Stimulated activated CD8-positive, alpha-beta memory T cell treated with anti-CD3 and anti-CD28 coated beads, Interleukin-4, amount 100 ng/mL, for 4 hours (primary cell): ENCODE results near the gene LY6G6D.
"Not testable (repeated sequence)": the region's sequence is repeated elsewhere in the genome, so short reads cannot be mapped to it uniquely, and the experiment has no call there.

Source experiments
- DNase-seq, 2 donors: peaks; one replicate each; pipeline ENCODE4 v3.0.0-alpha.2; 2020; ENCODE audit warnings: low read depth in 2 of 2, low spot score in 1 of 2

Gene LY6G6D

GRCh38 chr6:31691564-31692108, 23.5 kb upstream of the LY6G6D start:
- no peak for DNase-seq

- no peak for DNase-seq
These were observed 22.8 kb upstream of the LY6G6D start for GRCh38 chr6:31692353-31692752.

DNA sequence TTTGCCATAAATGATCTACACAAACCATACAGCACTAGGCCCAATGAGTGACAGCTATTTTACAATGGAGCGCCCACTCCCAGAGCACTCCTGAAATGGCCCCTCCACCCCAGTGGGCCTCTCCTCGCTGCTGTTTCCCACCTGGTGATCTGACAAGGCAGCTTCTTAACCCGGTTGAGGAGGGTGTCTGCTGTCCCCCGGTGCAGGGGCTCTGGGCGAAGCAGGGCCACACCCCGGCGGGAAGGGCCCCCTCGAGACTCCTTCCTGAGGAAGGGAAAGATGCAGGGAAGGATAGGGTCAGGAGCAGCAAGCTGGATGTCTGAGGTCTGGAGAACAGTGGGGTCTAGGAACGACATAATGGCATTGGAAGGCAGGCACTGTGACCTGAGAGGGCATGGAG, 22.3 kb upstream of the LY6G6D start:
- no peak for DNase-seq

GRCh38 chr6:31693535-31693934, 21.6 kb upstream of the LY6G6D start:
- DNase-seq = no peak

DNA sequence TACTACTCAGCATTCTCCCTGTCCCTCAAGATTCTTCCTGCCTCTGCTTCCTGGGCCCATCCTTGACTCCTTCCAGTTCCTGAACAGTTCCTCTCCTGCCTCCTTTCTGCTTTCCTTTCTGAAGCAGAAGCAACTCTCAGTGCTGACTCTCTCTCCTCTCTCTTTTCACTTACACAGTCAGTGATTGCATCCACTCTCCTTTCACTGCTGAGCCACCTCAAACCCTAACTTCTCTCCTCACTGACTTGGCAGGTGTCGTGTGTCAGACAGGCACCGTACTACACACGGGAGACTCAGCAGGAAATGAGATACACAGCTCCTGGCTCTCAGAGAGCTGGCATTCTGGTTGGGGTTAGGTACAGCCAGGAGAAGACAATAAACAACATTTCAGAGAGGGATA, 17.6 kb upstream of the LY6G6D start:
- DNase-seq = no peak

DNA sequence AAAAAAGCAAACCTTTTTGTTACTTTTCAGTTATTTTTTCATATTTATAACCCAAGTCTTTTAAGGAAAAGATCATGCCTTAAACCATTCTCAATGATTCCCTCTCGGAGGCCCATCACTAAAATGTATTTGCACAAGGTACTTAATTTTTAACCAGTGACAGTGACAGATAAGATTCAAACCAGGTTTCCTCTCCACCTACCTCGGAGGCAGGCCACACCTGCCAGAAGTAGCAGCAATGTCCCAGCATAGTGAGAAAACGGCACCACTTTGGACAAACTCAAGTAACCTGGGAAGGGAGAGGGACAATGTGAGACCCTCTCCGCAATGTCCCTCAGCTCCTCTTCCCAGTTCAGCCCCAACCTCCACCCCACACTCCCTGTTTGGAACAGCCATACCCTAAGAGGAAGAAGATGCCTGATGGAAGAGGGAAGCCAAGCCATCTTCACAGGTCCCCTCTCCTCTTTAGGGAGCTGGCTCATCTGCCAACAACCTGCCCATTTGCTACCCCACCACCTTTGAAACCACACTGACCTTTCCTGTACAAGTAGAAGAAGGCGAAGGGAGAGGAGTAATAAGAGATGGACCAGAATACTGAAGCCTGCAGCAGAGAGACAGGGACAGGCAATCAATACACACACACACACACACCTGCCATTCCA, 14.3 kb upstream of the LY6G6D start:
- no peak for DNase-seq

DNA sequence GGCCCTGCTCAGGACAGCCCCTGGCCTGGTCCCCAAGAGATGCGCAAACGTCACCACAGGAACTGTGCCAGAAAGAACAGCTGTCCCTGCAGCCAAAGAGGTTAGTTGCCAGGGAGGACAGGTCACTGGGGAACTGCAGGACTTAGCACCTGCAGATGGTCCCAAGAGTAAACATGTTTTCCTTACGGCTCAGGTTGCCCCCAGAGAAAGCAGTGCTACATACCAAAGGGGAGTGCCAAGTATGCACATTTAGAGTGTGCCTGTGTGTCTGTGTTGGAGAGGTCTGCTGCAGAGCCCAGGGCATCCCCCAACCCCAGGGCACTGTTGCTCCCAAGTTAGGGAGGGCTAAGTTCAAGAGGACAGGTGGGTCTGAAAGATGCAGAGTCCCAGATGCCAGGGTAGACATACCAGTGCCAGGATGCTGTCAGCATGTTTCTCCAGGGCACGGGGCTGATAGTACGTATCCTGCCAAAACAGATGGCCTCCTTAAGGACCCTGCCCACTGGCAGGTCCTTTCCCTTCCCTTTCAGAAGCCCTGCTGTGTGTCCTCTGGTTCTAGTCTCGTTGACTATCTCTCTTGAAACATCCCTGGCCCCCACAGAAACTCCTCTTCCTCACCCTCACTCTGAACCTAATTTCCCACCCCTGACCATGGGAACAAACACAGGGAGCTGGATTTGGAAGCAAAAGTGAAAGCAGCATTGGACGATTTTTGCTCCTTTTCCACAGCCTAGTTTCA, 13.3 kb upstream of the LY6G6D start:
- DNase-seq = no peak

DNA sequence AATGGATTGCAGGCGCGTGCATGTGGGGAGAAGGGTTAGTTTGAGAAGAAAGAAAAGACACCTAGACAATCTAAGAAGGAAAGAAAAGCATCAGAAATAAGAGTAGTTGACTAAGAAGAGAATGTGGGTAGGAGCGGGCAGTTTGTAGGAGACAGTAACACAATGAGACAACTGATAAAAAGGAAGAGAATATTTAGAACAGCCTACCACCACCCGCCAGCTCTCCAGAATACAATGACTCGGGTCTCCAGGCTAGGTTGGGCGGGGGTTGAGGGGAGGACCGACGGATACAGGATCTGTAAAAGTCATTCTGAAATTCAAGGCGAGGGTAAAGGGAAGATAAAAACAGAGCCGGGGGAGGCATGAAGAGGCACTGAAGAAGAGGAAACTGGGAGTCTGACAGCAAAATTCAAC, 12.7 kb upstream of the LY6G6D start:
- no peak for DNase-seq

GRCh38 chr6:31702819-31703716, 12.1 kb upstream of the LY6G6D start, which contains the start of gene ABHD16A:
Gene ABHD16A (minus strand): TSS chr6:31703324. CDS start chr6:31703281, 43 bp downstream.
- DNase-seq = peak; percentile 92 to 95

- DNase-seq = no peak
These were observed 9.2 kb upstream of the LY6G6D start for GRCh38 chr6:31705931-31706330.

- no peak for DNase-seq
These were observed 8.5 kb upstream of the LY6G6D start, which contains the start of gene LY6G6F for GRCh38 chr6:31706599-31706998. Gene LY6G6F (plus strand): TSS chr6:31706866. CDS start chr6:31706907, 41 bp downstream.

DNA sequence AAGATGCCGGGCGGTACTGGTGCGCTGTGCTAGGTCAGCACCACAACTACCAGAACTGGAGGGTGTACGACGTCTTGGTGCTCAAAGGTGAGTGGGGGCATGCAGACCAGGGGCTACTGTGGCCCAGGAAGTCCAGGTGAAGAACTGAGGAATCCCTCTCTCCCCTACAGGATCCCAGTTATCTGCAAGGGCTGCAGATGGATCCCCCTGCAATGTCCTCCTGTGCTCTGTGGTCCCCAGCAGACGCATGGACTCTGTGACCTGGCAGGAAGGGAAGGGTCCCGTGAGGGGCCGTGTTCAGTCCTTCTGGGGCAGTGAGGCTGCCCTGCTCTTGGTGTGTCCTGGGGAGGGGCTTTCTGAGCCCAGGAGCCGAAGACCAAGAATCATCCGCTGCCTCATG, 7.4 kb upstream of the LY6G6D start:
- no peak for DNase-seq

- no peak for DNase-seq
These were observed 6.9 kb upstream of the LY6G6D start for GRCh38 chr6:31708224-31708623.

- DNase-seq = not testable (repeated sequence)
These were observed 6.0 kb upstream of the LY6G6D start for GRCh38 chr6:31709157-31709556.

DNA sequence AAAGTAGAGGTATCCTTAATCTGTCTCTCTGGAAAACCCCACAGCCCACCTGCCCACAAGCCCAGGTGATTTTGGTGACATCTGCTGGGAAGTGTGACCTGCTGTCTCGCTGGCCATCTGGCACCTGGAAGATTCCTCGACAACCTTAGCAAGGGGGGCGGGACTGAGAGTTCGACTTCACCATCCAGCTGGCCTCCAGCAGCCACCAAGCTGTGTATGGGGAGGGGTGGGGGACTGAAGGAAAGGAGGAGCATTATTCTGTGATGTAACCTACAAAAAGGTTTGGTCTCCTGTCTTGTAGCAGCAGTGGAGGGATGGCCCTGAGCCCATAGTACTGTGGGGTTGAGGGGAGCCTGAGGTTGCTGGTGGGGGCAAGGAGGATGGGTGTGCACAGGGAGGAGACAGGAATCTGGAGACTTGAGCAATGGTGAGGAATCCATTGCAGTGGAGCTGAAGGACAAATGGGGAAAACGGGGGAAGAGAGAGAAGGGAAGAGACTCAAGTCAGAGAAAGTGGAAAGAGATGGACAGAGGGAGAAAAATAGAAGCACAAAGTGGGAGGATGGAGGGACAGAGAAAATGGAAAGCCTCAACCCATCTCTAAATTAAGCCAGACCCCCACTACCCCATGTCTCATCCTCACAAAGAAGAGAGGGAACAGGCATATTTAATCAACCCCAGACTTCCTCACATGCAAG, 4.5 kb upstream of the LY6G6D start:
- DNase-seq = no peak

- no peak for DNase-seq
These were observed 3.9 kb upstream of the LY6G6D start for GRCh38 chr6:31711233-31711632.

- no peak for DNase-seq
These were observed 2.9 kb upstream of the LY6G6D start for GRCh38 chr6:31712296-31712695.

- no peak for DNase-seq
These were observed 1.7 kb upstream of the LY6G6D start for GRCh38 chr6:31713465-31713864.

- DNase-seq = no peak
These were observed 1.0 kb upstream of the LY6G6D start for GRCh38 chr6:31713991-31714684.
